GM19468 (cell line): ENCODE measurements around the gene KRTAP1-3.
"Not testable (repeated sequence)": the region's sequence is repeated elsewhere in the genome, so short reads cannot be mapped to it uniquely, and the experiment has no call there.

Experiments used
- ATAC-seq: cut with Tn5 transposase; IDR thresholded peaks from one replicate; pipeline ENCODE4 v1.9.1; 2021; ENCODE audit warnings: mild to moderate bottlenecking, moderate library complexity, moderate number of reproducible peaks; ENCODE audit not compliant: unreplicated experiment; ENCODE audit errors: extremely low read depth

The KRTAP1-3 gene

DNA sequence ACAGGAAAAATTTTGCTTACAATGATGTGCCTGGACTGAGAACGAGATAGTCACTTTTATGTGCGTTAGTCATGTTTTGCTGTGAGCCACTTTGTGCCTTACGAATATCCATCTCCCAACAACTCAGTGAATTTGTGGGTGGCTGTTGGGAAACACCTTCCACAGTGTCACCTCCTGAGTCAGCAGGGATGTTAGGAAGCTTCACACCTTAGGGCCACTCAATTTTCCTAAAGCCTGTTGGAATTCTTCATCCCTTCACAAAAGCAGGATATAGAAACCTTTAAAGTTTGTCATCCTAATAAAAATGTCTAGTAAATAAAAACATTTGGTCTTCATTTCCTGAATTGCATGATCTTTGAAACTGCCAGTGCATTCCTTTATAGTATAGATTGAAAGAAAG, 21.5 kb downstream of the KRTAP1-3 start:
- no peak for ATAC-seq

DNA sequence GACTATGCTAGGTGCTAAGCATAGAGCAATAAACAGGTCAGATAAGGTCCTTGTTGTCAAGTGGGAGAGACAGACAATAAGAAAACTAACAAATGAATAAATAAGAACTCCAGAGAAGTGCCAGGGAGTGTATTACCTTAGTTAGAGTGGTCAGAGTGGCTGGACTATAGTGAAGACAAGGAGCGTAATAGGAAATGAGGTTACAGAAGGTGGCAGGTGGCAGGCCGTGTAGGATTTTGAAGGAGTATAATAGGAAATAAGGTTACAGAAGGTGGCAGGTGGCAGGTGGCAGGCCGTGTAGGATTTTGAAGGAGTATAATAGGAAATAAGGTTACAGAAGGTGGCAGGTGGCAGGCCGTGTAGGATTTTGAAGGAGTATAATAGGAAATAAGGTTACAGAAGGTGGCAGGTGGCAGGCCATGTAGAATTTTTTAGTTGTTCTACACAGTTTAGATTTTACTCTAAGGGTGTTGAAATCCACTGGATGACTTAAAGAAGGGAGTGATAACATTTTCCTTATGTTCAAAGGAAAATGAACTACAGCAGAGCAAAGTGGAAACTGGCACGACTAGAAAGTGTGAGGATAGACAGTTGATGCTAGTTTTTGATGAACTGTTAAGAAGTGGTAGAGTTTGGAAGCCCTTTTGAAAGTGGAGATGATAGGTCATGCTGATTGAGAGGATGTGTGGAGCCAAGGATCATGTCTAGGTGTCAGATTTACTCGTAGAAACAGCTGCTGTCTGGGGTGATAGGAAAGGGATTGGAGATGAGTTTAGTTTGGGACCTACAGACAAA, 22.2 kb downstream of the KRTAP1-3 start:
- no peak for ATAC-seq

DNA sequence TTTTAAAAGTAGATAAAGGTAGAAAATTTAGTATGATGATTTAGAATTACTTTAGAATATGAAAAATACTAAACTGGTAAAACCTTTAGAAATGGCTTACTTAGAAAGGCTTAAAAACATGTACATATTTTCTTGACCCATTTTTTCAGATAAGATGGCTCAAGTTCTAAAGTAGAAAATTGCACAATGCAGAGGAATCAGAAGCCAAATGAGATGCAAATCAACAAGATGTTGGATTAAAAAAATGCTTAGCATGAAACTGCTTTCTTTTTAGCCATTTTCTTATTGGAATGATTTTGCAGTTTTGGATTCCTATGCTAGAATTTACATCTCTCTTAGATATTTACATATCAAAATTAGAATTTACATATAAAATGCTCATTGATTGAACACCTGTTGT, 24.2 kb downstream of the KRTAP1-3 start:
- no peak for ATAC-seq

DNA sequence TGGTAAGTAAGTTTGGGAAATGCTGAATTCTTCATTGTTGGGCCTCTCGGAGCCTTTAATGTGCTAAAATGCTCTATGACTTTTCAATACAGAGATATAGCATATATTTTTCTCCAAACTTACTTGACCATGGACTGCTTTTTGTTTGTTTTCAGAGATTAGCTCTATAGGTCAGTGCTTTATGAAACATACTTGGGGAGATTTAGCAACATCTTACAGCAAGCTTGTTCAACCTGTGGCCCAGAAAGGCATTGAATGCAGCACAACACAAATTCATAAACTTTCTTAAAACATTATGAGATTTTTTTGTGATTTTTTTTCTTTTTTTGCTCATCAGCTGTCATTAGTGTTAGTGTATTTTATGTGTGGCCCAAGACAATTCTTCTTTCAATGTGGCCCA, 24.7 kb downstream of the KRTAP1-3 start:
- ATAC-seq = no peak

DNA sequence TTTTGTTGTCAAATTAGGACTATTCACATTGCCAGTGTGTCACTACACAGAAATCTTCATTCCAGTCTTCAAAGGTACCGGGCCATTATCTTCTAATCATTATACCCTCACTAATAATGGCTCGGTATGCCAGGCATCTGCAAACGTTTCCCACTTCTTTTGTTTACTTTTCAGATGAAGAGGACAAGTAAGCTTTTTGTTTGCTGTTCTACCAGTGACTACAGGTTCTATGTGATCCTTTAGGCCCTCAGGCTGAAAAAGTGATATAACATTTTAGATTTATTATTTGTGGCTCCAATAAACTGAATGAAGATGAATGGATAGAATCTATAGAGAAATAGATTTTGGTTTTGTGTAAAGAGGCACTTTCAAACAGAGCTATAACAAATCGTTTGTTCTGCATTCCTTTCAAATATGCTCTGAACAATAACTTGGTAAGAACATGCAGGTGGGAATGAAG, 25.3 kb downstream of the KRTAP1-3 start:
- no peak for ATAC-seq

DNA sequence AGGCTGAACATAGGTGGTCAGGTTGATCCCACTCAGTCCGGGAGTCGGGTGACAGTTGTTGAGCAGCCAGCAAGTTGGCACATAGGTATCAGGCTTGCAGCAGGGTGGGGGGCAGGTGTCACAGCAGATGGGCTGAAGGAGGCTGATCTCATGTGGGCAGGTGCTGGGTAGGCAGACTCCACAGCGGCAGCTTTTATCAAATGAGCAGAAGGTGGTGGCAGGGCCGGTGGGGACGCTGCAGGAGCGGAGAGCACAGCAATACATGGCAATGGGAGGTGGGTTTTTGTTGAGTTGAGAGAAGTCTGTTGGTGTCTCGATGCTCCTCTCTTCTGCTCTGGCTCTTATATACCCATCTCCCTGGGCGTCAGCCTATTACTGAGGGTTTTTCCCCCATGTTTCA, 25.9 kb downstream of the KRTAP1-3 start, which contains the start of gene KRTAP3-1:
TSS of gene KRTAP3-1 (minus strand) at position 318 of the 400 bp plus-strand sequence. CDS start at position 264, 54 bp downstream.
- ATAC-seq = no peak

DNA sequence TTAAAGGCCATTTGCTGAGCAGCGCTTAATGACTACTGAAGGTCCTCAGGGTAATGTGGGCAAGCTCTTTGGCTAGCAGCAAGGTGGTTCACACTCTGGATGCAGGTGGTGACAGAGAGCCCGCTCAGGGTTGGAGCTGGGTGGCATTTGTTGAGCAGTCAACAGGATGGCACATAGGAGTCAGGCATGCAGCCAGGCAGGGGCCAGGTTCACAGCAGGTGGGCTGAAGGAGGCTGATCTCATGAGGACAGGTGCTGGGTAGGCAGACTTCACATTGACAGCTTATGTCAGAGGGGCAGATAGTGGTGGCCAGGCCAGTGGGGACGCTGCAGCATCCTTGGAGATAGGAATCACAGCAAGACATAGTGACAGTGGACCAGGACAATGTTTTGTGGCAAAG, 30.3 kb downstream of the KRTAP1-3 start:
- ATAC-seq = no peak

DNA sequence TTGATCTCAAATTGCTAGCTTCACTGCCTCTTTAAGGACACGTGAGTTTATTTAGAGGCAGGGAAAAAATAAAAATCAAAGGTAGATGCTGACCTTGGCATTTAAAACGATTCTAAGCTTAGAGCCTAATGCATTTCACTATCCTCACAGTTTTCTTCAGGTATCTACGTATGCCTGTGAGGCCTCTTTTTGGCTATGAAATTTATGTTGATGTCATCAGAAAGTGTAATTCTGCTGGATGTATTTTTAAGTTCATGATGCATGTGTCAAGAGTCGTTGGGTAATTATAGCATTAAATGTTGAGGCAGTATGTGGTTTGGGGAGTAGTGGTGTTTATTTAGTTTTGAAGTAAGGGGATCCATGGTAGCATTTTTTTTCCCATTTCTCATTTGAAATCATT, 30.7 kb downstream of the KRTAP1-3 start:
- no peak for ATAC-seq

DNA sequence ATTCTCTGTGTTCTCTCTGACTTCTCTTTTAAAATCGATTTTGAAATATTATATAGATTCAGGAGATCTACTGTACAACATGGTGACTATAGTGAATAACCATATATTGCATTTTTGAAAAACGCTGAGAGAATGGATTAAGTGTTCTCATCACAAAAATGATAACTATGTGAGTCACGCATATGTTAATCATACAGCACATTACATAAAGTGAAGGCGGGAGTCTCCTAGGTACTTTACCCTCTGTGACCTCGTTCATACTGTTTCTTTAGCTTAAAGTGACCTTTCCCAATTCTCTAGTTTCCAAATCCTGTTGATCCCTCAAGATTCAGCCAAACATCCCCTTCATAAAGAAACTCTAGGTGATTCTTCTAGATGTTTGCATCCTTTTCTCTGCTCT, 31.9 kb downstream of the KRTAP1-3 start:
- no peak for ATAC-seq

DNA sequence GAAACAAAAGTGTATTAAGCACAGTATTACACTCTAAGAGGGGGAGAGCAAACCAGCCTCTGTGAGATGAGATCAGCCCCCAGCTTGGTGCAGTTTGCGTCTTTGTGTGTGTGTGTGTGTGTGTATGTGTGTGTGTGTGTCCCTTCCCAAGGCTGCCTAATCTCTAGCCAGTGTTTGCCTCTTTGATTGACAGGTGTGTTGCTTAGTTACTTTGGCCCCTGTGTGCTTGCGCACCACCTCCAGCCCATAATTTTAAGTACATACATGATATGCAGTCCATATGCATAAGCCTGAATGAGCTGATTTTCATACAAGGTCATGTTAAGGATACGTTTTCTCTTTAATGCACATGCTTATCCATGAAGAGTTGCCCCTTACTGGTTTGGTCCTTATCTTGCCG, 32.9 kb downstream of the KRTAP1-3 start:
- ATAC-seq = no peak

DNA sequence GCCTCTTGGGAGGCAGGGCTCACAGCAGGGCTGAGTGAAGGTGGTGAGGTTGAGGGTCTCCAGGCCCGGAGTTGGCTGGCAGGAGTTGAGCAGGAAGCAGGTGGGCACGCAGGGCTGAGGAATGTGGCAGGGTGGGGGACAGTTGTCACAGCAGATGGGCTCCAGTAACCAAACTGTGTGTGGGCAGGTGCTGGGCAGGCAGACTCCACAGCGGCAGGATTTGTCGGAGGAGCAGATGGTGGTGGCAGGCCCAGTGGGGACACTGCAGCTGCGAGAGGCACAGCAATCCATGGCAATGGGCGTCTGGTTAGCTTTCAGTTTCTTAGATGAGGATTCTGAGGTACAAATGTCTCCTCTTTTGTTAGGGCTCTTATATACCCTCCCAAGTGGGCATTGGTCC, 35.1 kb downstream of the KRTAP1-3 start, which contains the start of gene KRTAP3-2:
TSS of gene KRTAP3-2 (minus strand) at position 344 of the 400 bp plus-strand sequence. CDS start at position 291, 53 bp downstream.
- not testable (repeated sequence) for ATAC-seq

DNA sequence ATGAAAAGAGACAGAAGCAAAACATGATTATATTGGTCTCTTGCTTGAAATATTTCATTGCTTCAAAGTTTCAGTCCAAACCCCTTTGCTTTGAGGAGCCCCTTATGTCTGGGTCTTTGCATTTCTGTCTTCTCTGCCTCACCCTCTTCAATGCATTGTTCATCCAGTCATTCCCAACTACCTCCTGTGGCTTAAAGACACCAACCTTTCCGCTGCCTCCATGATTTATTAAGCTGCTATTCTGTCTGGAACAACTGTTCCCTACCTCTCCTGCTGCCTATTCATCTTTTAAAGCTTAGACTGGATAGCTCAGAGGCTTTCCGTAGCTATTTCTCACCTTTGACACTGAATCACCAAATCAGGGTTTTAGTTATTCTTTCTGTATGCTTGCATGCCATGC, 37.3 kb downstream of the KRTAP1-3 start:
- ATAC-seq = no peak

DNA sequence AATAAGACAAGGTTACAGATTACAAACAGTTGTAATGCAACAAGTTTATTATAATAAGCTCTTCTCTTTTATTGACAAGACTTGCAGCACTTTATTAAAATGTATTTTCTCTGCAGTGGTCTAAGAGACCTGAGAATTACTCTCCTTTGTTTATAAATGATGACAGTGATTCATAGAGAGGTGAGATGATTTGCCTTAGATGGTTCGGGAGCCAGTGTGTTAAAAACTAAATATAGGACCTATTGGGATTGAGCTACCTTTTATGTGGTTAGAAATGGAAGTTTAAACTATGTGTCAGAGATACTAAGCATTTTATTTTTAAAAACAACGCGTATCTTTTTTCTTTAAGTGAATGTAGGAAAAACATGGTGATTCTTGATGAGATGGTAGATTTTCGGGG, 37.8 kb downstream of the KRTAP1-3 start:
- no peak for ATAC-seq

DNA sequence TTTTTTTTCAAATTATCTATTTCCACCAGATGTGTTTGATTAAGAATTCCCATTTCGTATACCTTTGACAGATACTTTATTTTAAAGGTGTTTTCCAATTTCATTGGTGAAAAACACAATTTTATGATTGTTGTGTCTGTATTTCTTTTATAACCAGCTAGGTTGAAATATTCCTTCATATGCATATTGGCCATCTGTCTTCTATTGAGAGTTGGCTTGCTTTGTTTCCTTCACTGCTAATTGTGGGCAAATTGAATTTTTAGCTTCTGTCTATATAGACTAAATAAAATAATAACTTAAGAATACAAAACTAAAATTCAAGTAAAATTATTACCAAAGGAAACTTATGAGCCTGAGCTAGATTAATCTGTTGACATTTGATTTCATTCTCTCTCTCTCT, 39.6 kb downstream of the KRTAP1-3 start:
- ATAC-seq = no peak

DNA sequence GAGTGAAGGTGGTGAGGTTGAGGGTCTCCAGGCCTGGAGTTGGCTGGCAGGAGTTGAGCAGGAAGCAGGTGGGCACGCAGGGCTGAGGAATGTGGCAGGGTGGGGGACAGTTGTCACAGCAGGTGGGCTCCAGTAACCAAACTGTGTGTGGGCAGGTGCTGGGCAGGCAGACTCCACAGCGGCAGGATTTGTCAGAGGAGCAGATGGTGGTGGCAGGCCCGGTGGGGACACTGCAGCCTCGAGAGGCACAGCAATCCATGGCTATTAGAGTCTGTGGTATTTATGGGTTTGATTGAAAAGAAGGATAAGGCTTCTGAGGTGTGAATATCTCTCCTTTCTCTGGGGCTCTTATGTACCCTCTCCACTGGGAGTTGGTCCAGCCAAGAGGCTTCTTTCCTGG, 40.8 kb downstream of the KRTAP1-3 start, which contains the start of gene KRTAP3-3:
TSS of gene KRTAP3-3 (minus strand) at position 326 of the 400 bp plus-strand sequence. CDS start at position 259, 67 bp downstream.
- ATAC-seq = no peak

DNA sequence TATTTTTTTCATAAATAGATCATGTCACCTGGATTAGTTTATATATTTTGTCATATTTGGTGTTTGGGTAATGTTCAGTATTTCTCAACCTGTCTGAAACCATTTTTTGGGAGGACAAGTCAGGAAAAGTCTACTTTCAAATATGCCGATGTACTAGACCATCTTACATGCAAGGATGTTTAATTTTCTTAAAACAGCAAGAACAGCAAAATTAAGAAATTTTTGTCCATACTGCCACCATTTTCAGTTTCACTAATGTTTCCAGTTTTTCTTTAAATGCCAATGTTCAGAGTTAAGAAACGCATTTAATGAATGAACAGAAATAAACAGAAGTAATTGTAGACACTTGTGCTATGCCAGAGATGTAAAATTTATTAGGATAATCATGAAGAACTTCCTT, 41.6 kb downstream of the KRTAP1-3 start:
- ATAC-seq = no peak

DNA sequence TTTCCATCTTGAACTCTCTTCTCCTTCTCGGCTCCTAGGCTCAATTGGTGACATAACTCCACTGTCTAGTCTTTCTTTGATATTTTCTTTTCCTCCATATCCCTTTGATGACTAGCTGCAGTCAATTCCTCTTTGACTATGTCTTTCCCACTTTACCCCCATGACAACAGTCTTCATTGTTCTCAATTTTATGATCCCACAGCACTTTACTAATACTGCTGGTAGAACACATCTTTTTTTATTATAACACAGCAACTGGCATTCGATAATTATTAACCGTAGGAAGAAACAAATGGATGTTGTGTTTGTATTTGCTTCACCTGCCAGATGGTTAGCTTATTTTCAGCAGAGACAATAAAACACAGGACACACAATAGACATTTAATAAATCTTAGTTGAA, 42.0 kb downstream of the KRTAP1-3 start:
- ATAC-seq = no peak

DNA sequence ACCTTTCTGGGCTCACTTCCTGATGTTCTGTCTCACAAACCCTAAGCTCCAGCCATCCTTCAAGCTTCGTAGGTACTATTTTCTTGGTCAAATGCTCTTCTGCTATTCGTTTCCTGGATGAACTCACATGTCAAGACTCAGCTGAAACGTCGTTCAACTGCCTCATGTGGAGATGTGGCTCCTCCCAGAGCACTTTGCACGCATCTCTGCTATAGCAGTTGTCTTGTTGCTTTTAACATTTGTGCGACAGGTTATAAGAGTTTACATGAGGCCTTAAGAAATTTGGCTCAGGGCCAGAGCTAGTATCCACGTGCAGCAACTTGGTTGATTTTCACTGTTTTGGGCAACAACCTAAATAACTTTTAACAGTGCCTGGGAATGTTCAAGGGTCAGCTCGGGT, 47.8 kb downstream of the KRTAP1-3 start:
- ATAC-seq = no peak

DNA sequence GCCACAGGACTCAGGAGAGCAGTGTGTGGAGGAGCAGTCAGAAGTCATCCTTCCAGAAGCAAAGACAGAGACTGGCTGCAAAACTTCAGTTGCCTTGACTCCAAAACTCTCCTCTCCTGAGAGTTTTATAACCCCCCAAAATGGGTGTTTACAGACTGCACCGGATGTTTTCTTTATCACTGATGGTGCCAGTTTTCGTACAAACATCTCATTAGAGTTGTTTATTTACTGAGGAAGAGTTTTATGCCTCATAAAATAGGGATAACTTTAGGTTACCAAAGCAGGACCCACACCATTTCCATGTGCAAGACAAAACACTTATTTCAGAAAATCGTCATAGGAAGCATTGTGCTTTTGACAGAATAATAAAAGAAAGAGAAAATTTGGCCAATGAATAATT, 50.4 kb downstream of the KRTAP1-3 start, which contains the start of gene KRT40:
TSS of gene KRT40 (minus strand) at position 101 of the 400 bp plus-strand sequence. CDS start at position 48, 53 bp downstream.
- no peak for ATAC-seq
